HUES48 (cell line): ENCODE data around the gene MAGI2.
"Not testable (repeated sequence)": the region's sequence is repeated elsewhere in the genome, so short reads cannot be mapped to it uniquely, and the experiment has no call there.

Experiments used
- H3K27ac ChIP-seq: one replicate; pipeline ENCODE4 v1.7.0; 2013; ENCODE audit warnings: low read depth, low read length, inconsistent platforms
- H3K27me3 ChIP-seq: 2 replicates; pipeline ENCODE4 v1.6.1; 2013; ENCODE audit warnings: mild to moderate bottlenecking, low read length; ENCODE audit not compliant: control insufficient read depth, insufficient read depth
- H3K36me3 ChIP-seq: 2 replicates; pipeline ENCODE4 v1.6.1; 2013; ENCODE audit warnings: low read length; ENCODE audit not compliant: control insufficient read depth, insufficient read depth
- H3K4me1 ChIP-seq: 2 replicates; pipeline ENCODE4 v1.6.1; 2013; ENCODE audit warnings: mild to moderate bottlenecking, low read length; ENCODE audit not compliant: control insufficient read depth, insufficient read depth
- H3K4me3 ChIP-seq: 2 replicates; pipeline ENCODE4 v1.5.1; 2013; ENCODE audit warnings: mild to moderate bottlenecking, low read depth, low read length
- H3K9ac ChIP-seq: 2 replicates; pipeline ENCODE4 v1.6.1; 2013; ENCODE audit warnings: mild to moderate bottlenecking, low read depth, low read length, moderate library complexity
- H3K9me3 ChIP-seq: 2 replicates; pipeline ENCODE4 v1.6.1; 2013; ENCODE audit warnings: low read length; ENCODE audit not compliant: control insufficient read depth, insufficient read depth

MAGI2 gene

GRCh38 chr7:78015574-78016260 is 1437.8 kb downstream of the MAGI2 start:
- Histone ChIP-seq H3K9ac (no peak overlapping the region), H3K36me3 (no peaks in the 10 kb centered on the region), H3K4me3 (no peak overlapping the region), H3K9me3 (no peaks in the 10 kb centered on the region), H3K4me1 (peaks cover 24% of the 10 kb centered on the region), H3K27ac (no peak overlapping the region), H3K27me3 (peaks cover 17% of the 10 kb centered on the region)

GRCh38 chr7:78014401-78014800 is 1439.1 kb downstream of the MAGI2 start:
- Histone ChIP-seq H3K9ac (no peak overlapping the region), H3K4me3 (no peak overlapping the region), H3K27me3 (peaks cover 17% of the 10 kb centered on the region), H3K9me3 (no peaks in the 10 kb centered on the region), H3K4me1 (peaks cover 21% of the 10 kb centered on the region), H3K27ac (no peak overlapping the region), H3K36me3 (no peaks in the 10 kb centered on the region)

GRCh38 chr7:78013386-78013785 is 1440.1 kb downstream of the MAGI2 start:
- H3K4me1 ChIP-seq = peaks cover 14% of the 10 kb centered on the region
- H3K36me3 ChIP-seq = no peaks in the 10 kb centered on the region
- no peak overlapping the region for H3K9ac ChIP-seq
- peaks cover 10% of the 10 kb centered on the region for H3K27me3 ChIP-seq
- H3K4me3 ChIP-seq = no peak overlapping the region
- no peak overlapping the region for H3K27ac ChIP-seq
- H3K9me3 ChIP-seq = no peaks in the 10 kb centered on the region

- peaks cover 4% of the 10 kb centered on the region for H3K4me1 ChIP-seq
- no peaks in the 10 kb centered on the region for H3K27me3 ChIP-seq
- no peaks in the 10 kb centered on the region for H3K9me3 ChIP-seq
These were observed 1441.8 kb downstream of the MAGI2 start for GRCh38 chr7:78011642-78012041.

GRCh38 chr7:78007231-78007630 is 1446.2 kb downstream of the MAGI2 start:
- no peak overlapping the region for H3K4me3 ChIP-seq
- H3K36me3 ChIP-seq = no peaks in the 10 kb centered on the region
- H3K4me1 ChIP-seq = no peaks in the 10 kb centered on the region

More at GRCh38 chr7:78011642-78012041, 1441.8 kb downstream of the MAGI2 start:
- Histone ChIP-seq H3K4me3 (no peak overlapping the region), H3K36me3 (no peaks in the 10 kb centered on the region), H3K27ac (no peak overlapping the region), H3K9ac (no peak overlapping the region)

GRCh38 chr7:78006063-78006755 is 1447.3 kb downstream of the MAGI2 start:
- no peak overlapping the region for H3K4me3 ChIP-seq
- H3K9me3 ChIP-seq = no peaks in the 10 kb centered on the region
- no peaks in the 10 kb centered on the region for H3K4me1 ChIP-seq
- no peaks in the 10 kb centered on the region for H3K27me3 ChIP-seq
- no peak overlapping the region for H3K27ac ChIP-seq
- no peak overlapping the region for H3K9ac ChIP-seq
- H3K36me3 ChIP-seq = no peaks in the 10 kb centered on the region

More at GRCh38 chr7:78007231-78007630, 1446.2 kb downstream of the MAGI2 start:
- Histone ChIP-seq H3K27ac (no peak overlapping the region), H3K9me3 (no peaks in the 10 kb centered on the region), H3K27me3 (no peaks in the 10 kb centered on the region), H3K9ac (no peak overlapping the region)

GRCh38 chr7:78002715-78003114 is 1450.8 kb downstream of the MAGI2 start:
- H3K36me3 ChIP-seq = no peaks in the 10 kb centered on the region
- H3K27me3 ChIP-seq = no peaks in the 10 kb centered on the region
- no peaks in the 10 kb centered on the region for H3K4me1 ChIP-seq
- H3K27ac ChIP-seq = no peak overlapping the region
- H3K4me3 ChIP-seq = no peak overlapping the region
- no peak overlapping the region for H3K9ac ChIP-seq
- no peaks in the 10 kb centered on the region for H3K9me3 ChIP-seq

GRCh38 chr7:78002021-78002420 is 1451.4 kb downstream of the MAGI2 start:
- Histone ChIP-seq H3K36me3 (no peaks in the 10 kb centered on the region), H3K9ac (no peak overlapping the region), H3K27me3 (no peaks in the 10 kb centered on the region), H3K4me1 (no peaks in the 10 kb centered on the region), H3K4me3 (no peak overlapping the region), H3K9me3 (no peaks in the 10 kb centered on the region), H3K27ac (no peak overlapping the region)

GRCh38 chr7:77999168-77999567 is 1454.3 kb downstream of the MAGI2 start:
- H3K9ac ChIP-seq, H3K4me1 ChIP-seq, H3K9me3 ChIP-seq, H3K27me3 ChIP-seq, H3K4me3 ChIP-seq, H3K27ac ChIP-seq, H3K36me3 ChIP-seq: not testable (repeated sequence)

- Histone ChIP-seq H3K27ac (no peak overlapping the region), H3K9ac (no peak overlapping the region), H3K9me3 (no peaks in the 10 kb centered on the region), H3K36me3 (no peaks in the 10 kb centered on the region), H3K27me3 (no peaks in the 10 kb centered on the region), H3K4me1 (no peaks in the 10 kb centered on the region; the same call in 1 of the 2 replicates), H3K4me3 (no peak overlapping the region)
These were observed 1457.8 kb downstream of the MAGI2 start for GRCh38 chr7:77995717-77996116.

GRCh38 chr7:77993838-77994237 is 1459.6 kb downstream of the MAGI2 start:
- H3K36me3 ChIP-seq = no peaks in the 10 kb centered on the region
- H3K27me3 ChIP-seq = no peaks in the 10 kb centered on the region
- no peak overlapping the region for H3K27ac ChIP-seq
- H3K9me3 ChIP-seq = no peaks in the 10 kb centered on the region
- H3K9ac ChIP-seq = no peak overlapping the region
- H3K4me3 ChIP-seq = no peak overlapping the region
- H3K4me1 ChIP-seq = no peaks in the 10 kb centered on the region; the same call in 1 of the 2 replicates
